B cell (primary cell): ENCODE data around the gene SGPL1. TPM values are rescaled to one million over a fixed set of nuclear protein-coding genes. Genes with fewer than 3 reads are reported as not detected.

Experiments
- ATAC-seq: fragments of 200-7000 bp; cut with Tn5 transposase; one replicate; pipeline ENCODE4 v1.10.0; 2021; ENCODE audit warnings: low read depth, mild to moderate bottlenecking, moderate number of reproducible peaks, moderate library complexity
- CTCF ChIA-PET: fragments of 350-600 bp; sonication (Branson Sonifier 250); formaldehyde crosslinking; loops from one replicate; lab custom pipeline; 2021; ENCODE audit warnings: antibody characterized with exemption, inconsistent platforms; lab: Charles Lee
- POLR2A ChIA-PET: fragments of 350-600 bp; sonication (Branson Sonifier 250); formaldehyde crosslinking; loops from one replicate; lab custom pipeline; 2021; ENCODE audit warnings: antibody characterized with exemption; lab: Charles Lee
- DNase-seq: peaks from one replicate; pipeline ENCODE4 v3.0.0; 2013
- H2AFZ ChIP-seq: 2 replicates; pipeline ENCODE4 v1.6.1; 2012; ENCODE audit warnings: mild to moderate bottlenecking, low read depth, low read length; ENCODE audit not compliant: insufficient read depth, poor library complexity, severe bottlenecking
- H3K27ac ChIP-seq, 2 donors: 1 replicate in 1 of 2; 2 replicates in 1 of 2; pipeline ENCODE4 v1.5.1; 2012 to 2013; ENCODE audit warnings: low read length in 2 of 2, mild to moderate bottlenecking in 2 of 2, moderate library complexity in 1 of 2
- H3K27me3 ChIP-seq, 4 experiments: fragments of 200-600 bp in 1 of 4; sonication (generic) in 1 of 4; replicated peaks in 1 of 4; 1 replicate in 2 of 4; 2 replicates in 2 of 4; pipeline versions ENCODE4 v1.6.1 to v1.7.0; 2013 to 2016; ENCODE audit warnings: low read length in 3 of 4, mild to moderate bottlenecking in 2 of 4, mixed read lengths in 1 of 4, moderate library complexity in 1 of 4; ENCODE audit not compliant: insufficient read depth in 4 of 4, control insufficient read depth in 3 of 4; ENCODE audit errors: control extremely low read depth in 1 of 4
- H3K36me3 ChIP-seq, 2 experiments: replicated peaks in 1 of 2; 1 replicate in 1 of 2; 2 replicates in 1 of 2; pipeline versions ENCODE4 v1.6.1 to v1.7.1; 2013; ENCODE audit warnings: low read length in 1 of 2; ENCODE audit not compliant: insufficient read depth in 2 of 2, control insufficient read depth in 1 of 2; ENCODE audit errors: control extremely low read depth in 1 of 2, extremely low read depth in 1 of 2
- H3K4me1 ChIP-seq, 2 donors: fragments of 200-600 bp in 1 of 2; sonication (generic) in 1 of 2; 1 replicate in 1 of 2; 2 replicates in 1 of 2; pipeline versions ENCODE4 v1.5.1 to v1.6.1; 2013 to 2017; ENCODE audit warnings: low read length in 2 of 2; ENCODE audit not compliant: control insufficient read depth in 2 of 2, insufficient read depth in 2 of 2
- H3K4me2 ChIP-seq: replicated peaks from 2 replicates; pipeline ENCODE3; 2012; ENCODE audit warnings: mild to moderate bottlenecking, low read depth, low read length; ENCODE audit not compliant: poor library complexity, severe bottlenecking
- H3K4me3 ChIP-seq, 5 experiments: fragments of 200-600 bp in 1 of 5; sonication (generic) in 1 of 5; 1 replicate in 3 of 5; 2 replicates in 2 of 5; pipeline versions ENCODE4 v1.5.1 to v1.7.0; 2011 to 2016; ENCODE audit warnings: low read length in 4 of 5, mild to moderate bottlenecking in 4 of 5, low read depth in 2 of 5, control low read depth in 1 of 5, moderate library complexity in 1 of 5; ENCODE audit not compliant: insufficient read depth in 1 of 5; ENCODE audit errors: control extremely low read depth in 1 of 5, extremely low read depth in 1 of 5
- H3K79me2 ChIP-seq: fragments of 200-600 bp; sonication (generic); one replicate; pipeline ENCODE4 v1.6.0; 2016; ENCODE audit warnings: low read length; ENCODE audit not compliant: control insufficient read depth, insufficient read depth
- H3K9ac ChIP-seq: fragments of 200-600 bp; sonication (generic); 2 replicates; pipeline ENCODE4 v1.6.1; 2017; ENCODE audit warnings: mild to moderate bottlenecking, low read length, moderate library complexity
- H3K9me3 ChIP-seq, 3 donors: one replicate each; pipeline versions ENCODE4 v1.6.1 to v1.7.1; 2013; ENCODE audit warnings: low read length in 2 of 3; ENCODE audit not compliant: control insufficient read depth in 2 of 3, insufficient read depth in 1 of 3; ENCODE audit errors: control extremely low read depth in 1 of 3
- H4K20me1 ChIP-seq: 2 replicates; pipeline ENCODE4 v1.6.0; 2012; ENCODE audit warnings: mild to moderate bottlenecking, low read length; ENCODE audit not compliant: insufficient read depth, control insufficient read depth, poor library complexity, severe bottlenecking
- H3K27ac Mint-ChIP-seq: one replicate; pipeline ENCODE4 v1.8.0; 2021; ENCODE audit warnings: mixed read lengths
- H3K27me3 Mint-ChIP-seq: one replicate; pipeline ENCODE4 v1.8.0; 2021; ENCODE audit warnings: mixed read lengths
- H3K4me1 Mint-ChIP-seq: one replicate; pipeline ENCODE4 v1.8.0; 2021; ENCODE audit warnings: mixed read lengths
- H3K4me3 Mint-ChIP-seq: one replicate; pipeline ENCODE4 v1.8.0; 2021; ENCODE audit warnings: mixed read lengths
- H3K9me3 Mint-ChIP-seq: one replicate; pipeline ENCODE4 v1.8.0; 2022; ENCODE audit warnings: mixed read lengths; ENCODE audit not compliant: insufficient read depth
- CTCF ChIP-seq: fragments of 200-600 bp; IDR thresholded peaks from one replicate; pipeline ENCODE4 v1.8.0; 2022; ENCODE audit warnings: antibody characterized with exemption, mild to moderate bottlenecking
- EZH2 ChIP-seq: IDR thresholded peaks from 2 replicates; pipeline ENCODE4 v1.6.1; 2012; ENCODE audit warnings: borderline replicate concordance, low read depth, mild to moderate bottlenecking, moderate library complexity, low read length; ENCODE audit not compliant: insufficient read depth, poor library complexity, severe bottlenecking
- WGBS: methylation state at CpG from one replicate; pipeline ENCODE4 v1.1.5; 2013; ENCODE audit warnings: missing lambda C conversion rate; ENCODE audit not compliant: insufficient coverage; 5-methylcytosine and 5-hydroxymethylcytosine counted together
- intact Hi-C: fragments of 100-400 bp; cut with micrococcal nuclease; formaldehyde crosslinking; loops from one replicate; pipeline ENCODE4 v1.10.0; 2022
- polyA plus RNA-seq: library from polyadenylated mRNA; depleted of rRNA; stranded (reverse); fragments of >200 nt; gene quantifications from 2 replicates; pipeline ENCODE4 v1.2.3, GENCODE V29; 2012
- total RNA-seq, 2 donors: library from RNA; stranded (reverse); fragments of 120-200 nt in 1 of 2; gene quantifications; 1 replicate in 1 of 2; 2 replicates in 1 of 2; pipeline versions ENCODE4 v1.2.3 to v1.2.4, GENCODE V29; 2013 to 2022

SGPL1 gene
- total and polyA plus RNA-seq, 2 donors (not counting 1 experiment from before 2014, with no cell fraction given) = 9.1 to 46.2 TPM

- 97% methylated on average over 2 of the region's 4 CpGs for WGBS
- Mint-ChIP-seq H3K4me1 (peaks cover 25% of the 10 kb centered on the region), H3K9me3 (no peaks in the 10 kb centered on the region), H3K4me3 (peak overlapping the region; percentile 30), H3K27me3 (no peaks in the 10 kb centered on the region), H3K27ac (no peak overlapping the region)
- CTCF ChIA-PET = interaction anchor here (0.7 to 1.4 kb wide), 2 partner anchors 74 to 559 kb away, joined by 4 to 5 read pairs; no protein-coding TSS in a partner anchor
- H3K4me2 ChIP-seq = no peak overlapping the region
- H4K20me1 ChIP-seq = no peaks in the 10 kb centered on the region
- POLR2A ChIA-PET = no interaction called here
- no peaks in the 10 kb centered on the region for H3K27me3 ChIP-seq
- H3K36me3 ChIP-seq = no peaks in the 10 kb centered on the region
- no peak for DNase-seq
- no peak for TF ChIP-seq CTCF
- no peak for TF ChIP-seq EZH2
- no peak overlapping the region for H3K27ac ChIP-seq
- ATAC-seq = no peak
- peak overlapping the region; percentile 87 for H2AFZ ChIP-seq
- peaks cover 7 to 17% of the 10 kb centered on the region in 2 donors for H3K4me1 ChIP-seq
- no peaks in the 10 kb centered on the region for H3K9me3 ChIP-seq
- intact Hi-C loops = loop anchor here (2.0 to 10.0 kb wide), 4 partner anchors 75 to 1909 kb away; partner anchors contain the start of genes DDX50, PCBD1 and TYSND1
- no peak overlapping the region for H3K9ac ChIP-seq
- H3K4me3 ChIP-seq = no peak overlapping the region
- peaks cover 38% of the 10 kb centered on the region for H3K79me2 ChIP-seq
These were observed 1.6 kb upstream of the SGPL1 start for GRCh38 chr10:70814126-70814525.

DNA sequence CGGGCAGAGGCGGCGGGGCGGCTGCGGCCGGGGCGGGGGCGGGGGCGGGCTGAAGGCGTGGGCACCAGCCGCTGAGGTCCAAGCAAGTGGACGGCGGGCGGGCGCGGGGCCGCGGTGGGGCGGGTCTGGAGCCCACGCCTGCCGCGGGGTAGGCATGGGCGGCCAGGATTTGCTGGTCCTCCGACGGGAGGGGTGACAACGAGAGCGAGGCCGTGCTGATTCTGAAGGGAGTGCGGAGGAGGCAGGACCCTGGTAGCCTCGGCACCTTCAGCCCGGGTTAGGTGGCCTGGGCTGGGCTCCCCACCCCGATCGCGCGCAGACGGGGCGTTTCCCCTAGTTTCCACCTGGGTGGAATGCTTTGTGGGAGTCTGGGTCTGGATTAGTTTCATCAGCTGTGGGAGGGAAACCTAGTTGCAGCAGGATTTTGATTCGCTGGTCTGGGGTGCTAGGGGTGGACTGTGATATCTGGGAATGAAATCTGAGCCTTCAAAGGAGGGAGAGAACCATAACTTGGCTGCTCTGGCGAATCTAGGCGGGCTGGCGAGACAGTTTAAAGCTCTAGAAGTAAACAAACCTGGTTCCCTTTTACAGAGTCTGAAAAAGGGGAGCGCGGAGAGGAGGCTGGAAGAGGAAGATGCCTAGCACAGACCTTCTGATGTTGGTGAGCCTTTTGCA is 609 bp downstream of the SGPL1 start:
- intact Hi-C loops = loop anchor here (2.0 to 10.0 kb wide), 6 partner anchors 262 to 1912 kb away; partner anchors contain the start of genes DDX50, EIF4EBP2, PPA1 and TYSND1
- 2% methylated on average over 43 of the region's 43 CpGs for WGBS
- CTCF ChIA-PET = interaction anchor here (0.6 to 2.2 kb wide), 6 partner anchors 23 to 451 kb away, joined by 3 to 8 read pairs (median 5); no protein-coding TSS in a partner anchor

More for the DNA sequence above, 609 bp downstream of the SGPL1 start:
- peaks cover 45% of the 10 kb centered on the region for H3K79me2 ChIP-seq
- Mint-ChIP-seq H3K4me3 (peak overlapping the region; percentile 99), H3K27me3 (no peaks in the 10 kb centered on the region), H3K4me1 (peaks cover 26% of the 10 kb centered on the region), H3K27ac (peak overlapping the region; percentile 97), H3K9me3 (no peaks in the 10 kb centered on the region)
- peak overlapping the region; percentile 80 for H3K9ac ChIP-seq
- no peak for TF ChIP-seq CTCF
- no peak for TF ChIP-seq EZH2
- DNase-seq (peak; percentile 57), ATAC-seq (peak; percentile 44)
- H4K20me1 ChIP-seq = no peaks in the 10 kb centered on the region
- POLR2A ChIA-PET = no interaction called here
- H3K27me3 ChIP-seq = no peaks in the 10 kb centered on the region
- peak overlapping the region; percentile 96 for H3K4me2 ChIP-seq
- H3K27ac ChIP-seq = peak overlapping the region; percentile 50 to 79
- H2AFZ ChIP-seq = peak overlapping the region; percentile 87
- peak overlapping the region; percentile 61 to 79 (median 68) for H3K4me3 ChIP-seq
- H3K36me3 ChIP-seq = no peaks in the 10 kb centered on the region
- H3K9me3 ChIP-seq = no peaks in the 10 kb centered on the region
- peaks cover 7 to 17% of the 10 kb centered on the region in 2 donors for H3K4me1 ChIP-seq
